Neuron (in vitro differentiated cells): ENCODE results near the gene CYLC2.

Experiments used
- H2AFZ ChIP-seq: one replicate; pipeline ENCODE4 v1.6.1; 2013; ENCODE audit warnings: low read depth, mild to moderate bottlenecking, inconsistent platforms, low read length, moderate library complexity
- H3K27me3 ChIP-seq: one replicate; pipeline ENCODE4 v1.6.1; 2013; ENCODE audit warnings: low read length; ENCODE audit not compliant: insufficient read depth
- H3K36me3 ChIP-seq: one replicate; pipeline ENCODE4 v1.6.1; 2013; ENCODE audit warnings: low read length; ENCODE audit not compliant: insufficient read depth
- H3K4me1 ChIP-seq: one replicate; pipeline ENCODE4 v1.6.1; 2013; ENCODE audit warnings: low read length; ENCODE audit not compliant: insufficient read depth
- H3K4me3 ChIP-seq: 2 replicates; pipeline ENCODE4 v1.5.1; 2013; ENCODE audit warnings: mild to moderate bottlenecking, low read length, moderate library complexity
- H3K9me3 ChIP-seq: one replicate; pipeline ENCODE4 v1.6.1; 2013; ENCODE audit warnings: low read length

CYLC2 gene, protein sequence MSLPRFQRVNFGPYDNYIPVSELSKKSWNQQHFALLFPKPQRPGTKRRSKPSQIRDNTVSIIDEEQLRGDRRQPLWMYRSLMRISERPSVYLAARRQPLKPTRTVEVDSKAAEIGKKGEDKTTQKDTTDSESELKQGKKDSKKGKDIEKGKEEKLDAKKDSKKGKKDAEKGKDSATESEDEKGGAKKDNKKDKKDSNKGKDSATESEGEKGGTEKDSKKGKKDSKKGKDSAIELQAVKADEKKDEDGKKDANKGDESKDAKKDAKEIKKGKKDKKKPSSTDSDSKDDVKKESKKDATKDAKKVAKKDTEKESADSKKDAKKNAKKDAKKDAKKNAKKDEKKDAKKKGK

GRCh38 chr9:102995033-102995432, at the start of gene CYLC2:
CYLC2 (plus strand) TSS chr9:102995333; CDS start chr9:102995381, 48 bp downstream.
- no peak within 1 kb of the TSS for H2AFZ ChIP-seq
- H3K9me3 ChIP-seq, result no peaks in the 10 kb centered on the region
- no peak within 1 kb of the TSS for H3K4me3 ChIP-seq
- H3K27me3 ChIP-seq, result no peaks in the 10 kb centered on the region
- H3K4me1 ChIP-seq, result no peaks in the 10 kb centered on the region
- H3K36me3 ChIP-seq, result no peaks in the 10 kb centered on the region

DNA sequence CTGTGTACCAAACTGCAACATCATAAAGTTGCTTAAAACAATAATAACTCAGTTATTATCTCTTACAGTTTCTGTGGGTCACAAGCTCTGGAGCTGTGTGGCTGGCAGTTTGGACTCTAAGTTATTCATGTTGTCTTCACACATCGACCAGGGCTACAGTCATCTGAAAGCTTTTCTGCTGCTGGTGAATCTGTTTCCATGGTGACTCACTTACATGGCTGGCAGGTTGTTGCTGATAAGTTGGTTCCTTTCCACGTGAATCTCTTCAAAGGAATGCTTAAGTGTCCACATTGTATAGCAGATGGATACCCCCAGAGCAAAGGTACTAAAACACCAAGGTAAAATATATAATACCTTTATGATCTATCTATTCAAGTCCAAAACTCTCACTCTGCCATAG, 44.8 kb upstream of the CYLC2 start:
- Histone ChIP-seq H3K4me3 (no peak overlapping the region), H3K9me3 (no peaks in the 10 kb centered on the region), H3K4me1 (no peaks in the 10 kb centered on the region), H3K36me3 (no peaks in the 10 kb centered on the region), H2AFZ (no peak overlapping the region), H3K27me3 (no peaks in the 10 kb centered on the region)

DNA sequence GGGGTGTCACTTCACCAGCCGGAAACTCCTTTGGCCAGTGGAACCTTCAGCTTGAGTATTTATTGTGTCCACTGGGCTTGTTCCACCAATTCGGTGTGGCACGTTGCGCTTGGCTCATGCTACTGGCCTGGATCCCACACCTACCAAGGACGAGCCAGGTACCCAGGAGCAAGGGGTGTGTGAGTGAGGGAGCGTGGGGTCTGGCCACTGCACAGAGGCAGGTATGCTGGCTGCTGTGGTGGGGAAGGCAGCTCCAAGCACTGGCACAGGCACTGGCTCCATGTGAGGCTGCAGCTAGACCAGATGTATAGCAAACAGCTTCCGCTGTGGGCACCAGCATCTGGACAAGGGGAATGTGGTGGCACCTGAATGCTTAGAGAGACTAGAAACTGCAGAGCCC, 28.1 kb upstream of the CYLC2 start:
- Histone ChIP-seq H2AFZ (no peak overlapping the region), H3K9me3 (no peaks in the 10 kb centered on the region)

GRCh38 chr9:102967979-102968378, 27.2 kb upstream of the CYLC2 start:
- Histone ChIP-seq H3K36me3 (no peaks in the 10 kb centered on the region), H3K4me1 (no peaks in the 10 kb centered on the region), H3K9me3 (no peaks in the 10 kb centered on the region), H3K4me3 (no peak overlapping the region), H3K27me3 (no peaks in the 10 kb centered on the region), H2AFZ (no peak overlapping the region)

More for the DNA sequence above, 28.1 kb upstream of the CYLC2 start:
- H3K36me3 ChIP-seq, result no peaks in the 10 kb centered on the region
- no peaks in the 10 kb centered on the region for H3K27me3 ChIP-seq
- no peak overlapping the region for H3K4me3 ChIP-seq
- H3K4me1 ChIP-seq, result no peaks in the 10 kb centered on the region

GRCh38 chr9:102972780-102973179, 22.4 kb upstream of the CYLC2 start:
- Histone ChIP-seq H3K36me3 (no peaks in the 10 kb centered on the region), H3K4me1 (no peaks in the 10 kb centered on the region), H3K27me3 (no peaks in the 10 kb centered on the region), H2AFZ (no peak overlapping the region), H3K9me3 (no peaks in the 10 kb centered on the region), H3K4me3 (no peak overlapping the region)

GRCh38 chr9:102974530-102974929, 20.6 kb upstream of the CYLC2 start:
- Histone ChIP-seq H3K4me1 (no peaks in the 10 kb centered on the region), H3K9me3 (no peaks in the 10 kb centered on the region), H3K4me3 (no peak overlapping the region), H2AFZ (no peak overlapping the region), H3K36me3 (no peaks in the 10 kb centered on the region), H3K27me3 (no peaks in the 10 kb centered on the region)

- Histone ChIP-seq H3K4me3 (no peak overlapping the region), H3K4me1 (no peaks in the 10 kb centered on the region)
Measured at GRCh38 chr9:102975251-102975650, 19.9 kb upstream of the CYLC2 start.

DNA sequence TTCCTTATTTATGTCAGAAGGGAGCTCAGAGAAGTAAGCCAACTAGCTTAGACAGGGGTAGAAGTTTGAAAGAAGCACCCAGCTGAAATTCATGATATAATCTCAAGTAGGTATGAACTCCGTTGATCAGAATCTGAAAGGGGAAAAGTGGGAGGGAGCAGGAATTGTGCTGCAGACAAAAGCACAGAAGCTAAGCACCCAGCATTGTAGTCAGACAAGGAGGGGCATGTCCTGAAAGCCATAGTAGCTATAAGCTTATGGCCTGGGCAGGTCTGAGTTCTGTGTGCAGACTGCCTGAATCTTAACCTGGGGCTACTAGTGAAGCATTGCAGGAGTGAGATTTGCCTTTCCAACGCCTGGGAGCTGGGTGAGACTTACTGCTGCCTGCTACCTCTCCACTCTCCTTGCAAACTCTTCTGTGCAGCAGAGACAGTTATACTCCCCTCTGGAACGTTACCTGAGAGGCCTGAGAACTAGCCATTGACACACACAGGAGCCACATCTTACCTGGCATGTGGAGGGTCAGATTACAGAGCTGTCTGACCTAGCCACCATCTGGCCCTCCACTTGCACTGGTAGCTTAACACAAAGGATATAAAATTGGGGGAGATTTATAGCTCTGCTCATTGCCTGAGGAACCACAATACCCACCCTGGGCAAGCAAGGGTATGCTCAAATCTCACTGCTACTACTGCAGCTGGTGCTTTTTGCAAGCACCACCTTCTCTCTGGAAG, 9.8 kb upstream of the CYLC2 start:
- Histone ChIP-seq H3K36me3 (no peaks in the 10 kb centered on the region), H3K27me3 (no peaks in the 10 kb centered on the region), H3K4me1 (no peaks in the 10 kb centered on the region), H3K9me3 (no peaks in the 10 kb centered on the region), H3K4me3 (no peak overlapping the region), H2AFZ (no peak overlapping the region)

More at GRCh38 chr9:102975251-102975650, 19.9 kb upstream of the CYLC2 start:
- Histone ChIP-seq H3K9me3 (no peaks in the 10 kb centered on the region), H3K27me3 (no peaks in the 10 kb centered on the region), H3K36me3 (no peaks in the 10 kb centered on the region), H2AFZ (no peak overlapping the region)

DNA sequence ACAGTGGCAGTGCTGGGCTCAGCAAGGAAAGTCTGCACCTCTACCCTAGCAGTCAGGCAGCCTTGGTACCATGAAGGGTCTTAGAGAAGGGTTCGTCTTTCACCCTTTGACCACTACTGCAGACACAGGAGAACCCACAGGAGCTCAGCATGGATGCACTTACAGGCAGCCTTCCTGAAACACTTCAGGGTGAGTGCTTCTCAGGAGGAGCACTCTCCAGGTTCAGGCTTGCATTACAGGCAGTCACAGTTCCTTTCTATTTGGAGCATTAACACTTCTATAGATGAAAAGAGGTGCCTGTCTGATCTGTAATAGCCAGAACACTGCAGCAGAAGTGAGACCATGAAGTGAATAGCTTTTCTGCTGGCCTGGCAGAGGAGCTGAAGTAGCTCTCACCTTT, 8.7 kb upstream of the CYLC2 start:
- no peaks in the 10 kb centered on the region for H3K9me3 ChIP-seq
- H3K4me1 ChIP-seq, result no peaks in the 10 kb centered on the region
- no peak overlapping the region for H3K4me3 ChIP-seq
- H3K27me3 ChIP-seq, result no peaks in the 10 kb centered on the region
- H3K36me3 ChIP-seq, result no peaks in the 10 kb centered on the region
- H2AFZ ChIP-seq, result no peak overlapping the region

- H3K9me3 ChIP-seq, result no peaks in the 10 kb centered on the region
- H3K36me3 ChIP-seq, result no peaks in the 10 kb centered on the region
- no peak overlapping the region for H2AFZ ChIP-seq
- no peaks in the 10 kb centered on the region for H3K4me1 ChIP-seq
- H3K4me3 ChIP-seq, result no peak overlapping the region
- no peaks in the 10 kb centered on the region for H3K27me3 ChIP-seq
Measured at GRCh38 chr9:103003689-103004088, 8.6 kb downstream of the CYLC2 start.

DNA sequence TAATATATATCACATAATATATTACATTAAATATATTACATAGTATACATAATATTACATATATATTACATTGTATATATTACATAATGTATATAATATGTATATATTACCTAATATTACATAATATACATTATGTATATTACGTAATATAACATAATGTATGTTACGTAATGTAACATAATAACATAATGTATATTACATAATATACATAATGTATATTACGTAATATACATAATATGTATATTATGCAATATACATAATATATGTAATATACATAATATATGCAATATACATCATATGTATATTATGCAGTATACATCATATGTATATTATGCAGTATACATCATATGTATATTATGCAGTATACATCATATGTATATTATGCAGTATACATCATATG, 19.1 kb downstream of the CYLC2 start:
- Histone ChIP-seq H3K9me3 (no peaks in the 10 kb centered on the region), H3K4me1 (no peaks in the 10 kb centered on the region), H3K36me3 (no peaks in the 10 kb centered on the region), H2AFZ (no peak overlapping the region), H3K4me3 (no peak overlapping the region), H3K27me3 (no peaks in the 10 kb centered on the region)

- H3K4me1 ChIP-seq, result no peaks in the 10 kb centered on the region
- H3K27me3 ChIP-seq, result no peaks in the 10 kb centered on the region
- no peaks in the 10 kb centered on the region for H3K9me3 ChIP-seq
- H2AFZ ChIP-seq, result no peak overlapping the region
- no peak overlapping the region for H3K4me3 ChIP-seq
- H3K36me3 ChIP-seq, result no peaks in the 10 kb centered on the region
Measured at GRCh38 chr9:103025796-103026195, 30.7 kb downstream of the CYLC2 start.

GRCh38 chr9:103037508-103038477, 42.7 kb downstream of the CYLC2 start:
- Histone ChIP-seq H2AFZ (no peak overlapping the region), H3K27me3 (no peaks in the 10 kb centered on the region), H3K36me3 (no peaks in the 10 kb centered on the region), H3K4me3 (no peak overlapping the region), H3K4me1 (no peaks in the 10 kb centered on the region), H3K9me3 (no peaks in the 10 kb centered on the region)
